OCI-LY3 (cell line): Measurements from ENCODE around the gene SEC24D.
"Not testable (repeated sequence)": the region's sequence is repeated elsewhere in the genome, so short reads cannot be mapped to it uniquely, and the experiment has no call there.

Source experiments
- H2AFZ ChIP-seq: fragments of 200-600, 300-600 bp; shearing (Covaris generic); 2 replicates; pipeline ENCODE4 v1.6.0; 2014; ENCODE audit warnings: antibody characterized with exemption, low read depth, low read length
- H3K27ac ChIP-seq: fragments of 200-600, 300-600 bp; sonication (generic); 2 replicates; pipeline ENCODE4 v1.5.1; 2014; ENCODE audit warnings: mild to moderate bottlenecking, low read length, moderate library complexity, mixed read lengths
- H3K27me3 ChIP-seq: fragments of 200-600, 300-600 bp; sonication (generic); 2 replicates; pipeline ENCODE4 v1.6.1; 2014; ENCODE audit warnings: low read depth, low read length, mixed read lengths
- H3K36me3 ChIP-seq: fragments of 200-600, 300-600 bp; sonication (generic); replicated peaks from 2 replicates; pipeline ENCODE3; 2014; ENCODE audit warnings: low read depth, low read length, mixed read lengths
- H3K4me1 ChIP-seq: fragments of 300-600, 200-600 bp; sonication (generic); 2 replicates; pipeline ENCODE4 v1.6.1; 2014; ENCODE audit warnings: low read length, mixed read lengths
- H3K4me2 ChIP-seq: fragments of 200-600, 300-600 bp; sonication (generic); 2 replicates; pipeline ENCODE4 v1.6.1; 2014; ENCODE audit warnings: low read length, mixed read lengths
- H3K4me3 ChIP-seq: fragments of 300-600, 200-600 bp; sonication (generic); 2 replicates; pipeline ENCODE4 v1.5.1; 2014; ENCODE audit warnings: antibody characterized with exemption, mild to moderate bottlenecking, low read length, moderate library complexity
- H3K79me2 ChIP-seq: fragments of 300-600, 200-600 bp; shearing (Covaris generic); 2 replicates; pipeline ENCODE4 v1.6.1; 2014; ENCODE audit warnings: mild to moderate bottlenecking, low read length, mixed read lengths
- H3K9ac ChIP-seq: fragments of 300-600, 200-600 bp; shearing (Covaris generic); 2 replicates; pipeline ENCODE4 v1.6.0; 2014; ENCODE audit warnings: mild to moderate bottlenecking, low read length, moderate library complexity
- H3K9me3 ChIP-seq: fragments of 200-600, 300-600 bp; shearing (Covaris generic); 2 replicates; pipeline ENCODE4 v1.6.1; 2014; ENCODE audit warnings: low read length, mixed read lengths; ENCODE audit not compliant: insufficient read depth
- H4K20me1 ChIP-seq: fragments of 200-600, 300-600 bp; sonication (generic); 2 replicates; pipeline ENCODE4 v1.6.1; 2016; ENCODE audit warnings: low read length, mixed read lengths; ENCODE audit not compliant: insufficient read depth
- CTCF ChIP-seq: fragments of 200-600, 300-600 bp; sonication (generic); IDR thresholded peaks from 2 replicates; pipeline ENCODE4 v1.5.1; 2014; ENCODE audit warnings: antibody characterized with exemption, low read length, low read depth
- EZH2phosphoT487 ChIP-seq: fragments of 200-600 bp; shearing (Covaris generic); IDR thresholded peaks from 2 replicates; pipeline ENCODE4 v1.6.1; 2018; ENCODE audit warnings: antibody characterized with exemption, mixed run types, low read depth

Gene SEC24D

GRCh38 chr4:118798658-118799057 is 37.3 kb downstream of the SEC24D start:
- no peaks in the 10 kb centered on the region for H3K79me2 ChIP-seq
- 0 out of 2 replicates have a peak, but pooled peaks cover 3% of the 10 kb centered on the region for H4K20me1 ChIP-seq
- no peaks in the 10 kb centered on the region for H3K27me3 ChIP-seq
- TF ChIP-seq CTCF: no peak
- TF ChIP-seq EZH2phosphoT487: no peak
- H3K27ac ChIP-seq: no peak overlapping the region
- no peak overlapping the region for H2AFZ ChIP-seq
- no peak overlapping the region for H3K4me2 ChIP-seq
- H3K9ac ChIP-seq: no peak overlapping the region
- H3K9me3 ChIP-seq: no peaks in the 10 kb centered on the region
- no peak overlapping the region for H3K4me3 ChIP-seq
- no peaks in the 10 kb centered on the region for H3K4me1 ChIP-seq
- H3K36me3 ChIP-seq: peaks cover 55% of the 10 kb centered on the region

DNA sequence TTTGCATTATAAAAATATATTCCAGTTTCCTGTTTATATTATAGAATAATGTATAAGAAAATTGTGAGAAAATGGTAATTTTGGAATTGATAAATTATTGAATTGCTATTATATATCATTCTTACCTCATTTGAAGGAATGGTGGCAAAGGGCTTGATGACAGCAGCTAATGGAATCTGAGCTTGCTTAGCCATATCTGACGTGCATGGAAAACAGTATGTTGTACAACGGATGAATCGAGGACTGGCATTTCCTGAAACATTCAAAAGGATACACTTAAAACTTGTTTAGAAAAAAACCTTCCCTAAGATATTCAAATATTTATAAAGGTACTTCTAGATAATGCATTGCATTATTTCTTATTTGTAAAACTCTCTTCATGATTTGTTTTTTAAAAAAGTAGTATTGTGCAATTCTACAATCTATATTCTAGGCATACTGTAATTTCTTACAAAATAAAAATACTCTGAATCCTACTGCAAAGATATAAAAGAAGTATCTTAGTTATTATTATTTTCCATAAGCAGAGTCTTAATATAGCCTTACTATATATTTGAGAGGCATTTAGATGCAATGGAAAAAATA is 38.3 kb downstream of the SEC24D start:
- Histone ChIP-seq H3K9ac (no peak overlapping the region), H2AFZ (no peak overlapping the region), H3K4me2 (no peak overlapping the region), H3K27ac (no peak overlapping the region), H3K27me3 (no peaks in the 10 kb centered on the region), H3K36me3 (peaks cover 58% of the 10 kb centered on the region), H3K79me2 (no peaks in the 10 kb centered on the region), H4K20me1 (0 out of 2 replicates have a peak, but pooled peaks cover 3% of the 10 kb centered on the region), H3K4me3 (no peak overlapping the region), H3K9me3 (no peaks in the 10 kb centered on the region), H3K4me1 (no peaks in the 10 kb centered on the region)
- TF ChIP-seq CTCF: no peak
- no peak for TF ChIP-seq EZH2phosphoT487

DNA sequence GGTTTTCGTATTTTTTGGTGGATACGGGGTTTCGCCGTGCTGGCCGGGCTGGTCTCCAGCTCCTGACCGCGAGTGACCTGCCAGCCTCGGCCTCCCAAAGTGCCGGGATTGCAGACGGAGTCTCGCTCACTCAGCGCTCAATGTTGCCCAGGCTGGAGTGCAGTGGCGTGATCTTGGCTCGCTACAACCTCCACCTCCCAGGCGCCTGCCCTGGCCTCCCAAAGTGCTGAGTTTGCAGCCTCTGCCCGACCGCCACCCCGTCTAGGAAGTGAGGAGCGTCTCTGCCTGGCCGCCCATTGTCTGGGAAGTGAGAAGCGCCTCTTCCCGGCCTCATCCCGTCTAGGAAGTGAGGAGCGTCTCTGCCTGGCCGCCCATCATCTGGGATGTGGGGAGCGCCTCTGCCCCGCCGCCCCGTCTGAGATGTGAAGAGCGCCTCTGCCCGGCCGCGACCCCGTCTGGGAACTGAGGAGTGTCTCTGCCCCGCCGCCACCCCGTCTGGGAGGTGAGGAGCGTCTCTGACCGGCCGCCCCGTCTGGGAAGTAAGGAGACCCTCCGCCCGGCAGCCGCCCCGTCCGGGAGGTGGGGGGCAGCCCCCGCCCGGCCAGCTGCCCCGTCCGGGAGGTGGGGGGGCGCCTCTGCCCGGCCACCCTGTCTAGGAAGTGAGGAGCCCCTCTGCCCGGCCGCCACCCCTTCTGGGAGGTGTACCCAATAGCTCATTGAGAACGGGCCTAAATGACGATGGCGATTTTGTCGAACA is 44.1 kb downstream of the SEC24D start:
- H3K27me3 ChIP-seq, H3K9ac ChIP-seq, H3K27ac ChIP-seq, H3K4me2 ChIP-seq, H3K4me1 ChIP-seq, H3K9me3 ChIP-seq, H4K20me1 ChIP-seq, H3K4me3 ChIP-seq, H3K79me2 ChIP-seq, H2AFZ ChIP-seq: not testable (repeated sequence)
- H3K36me3 ChIP-seq: peaks cover 43% of the 10 kb centered on the region

- Histone ChIP-seq H4K20me1 (0 out of 2 replicates have a peak, but pooled peaks cover 2% of the 10 kb centered on the region), H3K27me3 (no peaks in the 10 kb centered on the region), H3K4me3 (no peak overlapping the region), H3K9me3 (no peaks in the 10 kb centered on the region), H3K36me3 (peaks cover 32% of the 10 kb centered on the region), H3K79me2 (no peaks in the 10 kb centered on the region), H3K4me1 (no peaks in the 10 kb centered on the region), H2AFZ (no peak overlapping the region), H3K27ac (no peak overlapping the region), H3K9ac (no peak overlapping the region), H3K4me2 (no peak overlapping the region)
- TF ChIP-seq EZH2phosphoT487: no peak
- TF ChIP-seq CTCF: no peak
Measured at GRCh38 chr4:118790544-118790943, 45.4 kb downstream of the SEC24D start.
